Fibroblast of the conjunctiva (primary cell): ENCODE data around the gene RNF166.

ENCODE experiments used
- DNase-seq: peaks from one replicate; pipeline ENCODE4 v3.0.0-alpha.2; 2010; ENCODE audit warnings: low read depth

RNF166 gene

GRCh38 chr16:88739139-88739976 lies 33.1 kb upstream of the RNF166 start:
- no peak for DNase-seq

DNA sequence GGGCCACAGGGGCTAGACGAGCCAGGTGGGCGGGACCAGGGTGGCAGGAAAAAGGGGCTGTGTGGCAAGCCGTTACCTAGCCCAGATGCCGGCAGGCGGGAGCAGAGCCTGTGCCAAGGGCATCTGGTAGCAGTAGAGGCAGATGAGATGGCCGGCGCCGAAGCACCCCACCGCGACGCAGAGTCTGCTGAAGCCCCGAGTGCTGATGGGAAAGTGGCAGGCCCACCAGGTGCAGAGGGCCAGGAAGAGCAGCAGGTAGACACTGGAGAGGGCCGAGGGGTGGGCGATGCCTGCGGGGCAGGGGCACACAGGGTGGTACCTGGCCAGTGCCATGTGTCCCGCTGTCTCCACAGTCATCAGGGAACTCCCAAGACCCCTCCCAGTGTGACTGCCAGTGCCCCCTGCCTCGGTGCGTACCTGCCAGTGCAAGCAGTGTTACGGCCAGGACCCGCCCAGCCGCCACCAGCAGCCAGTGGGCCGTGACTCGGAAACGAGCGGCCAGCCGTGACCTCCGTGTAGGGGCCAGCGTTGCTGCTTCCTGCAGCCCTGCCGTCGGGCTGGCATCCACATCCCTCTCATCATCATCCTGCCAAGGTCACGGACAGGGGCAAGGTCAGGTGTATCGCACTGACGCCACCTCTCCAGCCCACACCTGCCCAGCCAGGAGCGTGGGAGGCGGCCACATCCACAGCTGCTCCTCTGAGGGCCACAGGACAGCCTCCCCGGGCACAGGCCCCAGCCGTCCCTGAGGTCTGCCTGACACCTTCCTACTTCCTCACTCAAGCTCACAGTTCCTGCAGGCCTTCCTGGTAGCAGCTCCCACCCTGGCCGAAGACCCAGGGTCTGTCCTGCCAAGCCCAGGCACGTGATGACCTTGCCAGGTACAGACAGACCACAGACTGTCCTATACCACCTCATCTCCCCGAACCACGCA lies 32.2 kb upstream of the RNF166 start:
- no peak for DNase-seq

- no peak for DNase-seq
Measured at GRCh38 chr16:88737298-88738150, 31.3 kb upstream of the RNF166 start.

DNA sequence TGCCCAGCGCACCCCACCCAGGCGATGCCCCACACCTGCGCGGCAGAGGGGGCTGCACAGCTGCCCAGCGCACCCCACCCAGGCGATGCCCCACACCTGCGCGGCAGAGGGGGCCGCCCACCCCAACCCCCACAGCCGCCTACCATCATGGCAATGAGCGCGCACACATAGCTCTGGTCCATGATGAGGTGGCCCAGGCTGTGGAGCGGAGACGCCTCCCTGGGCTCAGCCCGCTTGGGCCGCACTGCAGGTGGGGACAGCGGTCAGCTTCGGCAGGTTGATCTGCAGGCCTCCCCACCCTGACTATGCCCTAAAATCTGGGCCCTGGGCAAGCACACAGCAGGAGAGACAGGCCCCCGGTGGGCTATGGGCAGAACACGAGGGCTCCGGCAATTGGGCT lies 30.3 kb upstream of the RNF166 start:
- no peak for DNase-seq

- no peak for DNase-seq
Measured at GRCh38 chr16:88736088-88736487, 29.9 kb upstream of the RNF166 start.

DNA sequence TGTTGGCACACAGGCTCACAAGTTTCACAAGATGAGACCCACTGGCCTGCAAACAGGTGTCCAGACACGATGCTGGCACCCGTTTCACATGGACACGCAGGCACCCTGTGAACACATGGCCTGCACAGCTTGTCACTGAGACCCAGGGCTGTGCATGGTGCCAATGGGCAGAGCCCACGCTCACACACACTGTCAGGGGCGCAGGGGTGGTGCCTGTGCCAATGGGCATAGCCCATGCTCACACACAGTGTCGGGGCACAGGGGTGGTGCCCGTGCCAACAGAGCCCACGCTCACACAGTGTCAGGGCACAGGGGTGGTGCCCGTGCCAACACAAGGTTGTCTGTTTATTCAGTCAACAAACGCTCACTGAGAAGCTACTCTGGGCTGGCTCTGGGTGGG lies 29.4 kb upstream of the RNF166 start:
- no peak for DNase-seq

- no peak for DNase-seq
Measured at GRCh38 chr16:88735121-88735520, 28.9 kb upstream of the RNF166 start.

- no peak for DNase-seq
Measured at GRCh38 chr16:88734361-88734728, 28.1 kb upstream of the RNF166 start.

DNA sequence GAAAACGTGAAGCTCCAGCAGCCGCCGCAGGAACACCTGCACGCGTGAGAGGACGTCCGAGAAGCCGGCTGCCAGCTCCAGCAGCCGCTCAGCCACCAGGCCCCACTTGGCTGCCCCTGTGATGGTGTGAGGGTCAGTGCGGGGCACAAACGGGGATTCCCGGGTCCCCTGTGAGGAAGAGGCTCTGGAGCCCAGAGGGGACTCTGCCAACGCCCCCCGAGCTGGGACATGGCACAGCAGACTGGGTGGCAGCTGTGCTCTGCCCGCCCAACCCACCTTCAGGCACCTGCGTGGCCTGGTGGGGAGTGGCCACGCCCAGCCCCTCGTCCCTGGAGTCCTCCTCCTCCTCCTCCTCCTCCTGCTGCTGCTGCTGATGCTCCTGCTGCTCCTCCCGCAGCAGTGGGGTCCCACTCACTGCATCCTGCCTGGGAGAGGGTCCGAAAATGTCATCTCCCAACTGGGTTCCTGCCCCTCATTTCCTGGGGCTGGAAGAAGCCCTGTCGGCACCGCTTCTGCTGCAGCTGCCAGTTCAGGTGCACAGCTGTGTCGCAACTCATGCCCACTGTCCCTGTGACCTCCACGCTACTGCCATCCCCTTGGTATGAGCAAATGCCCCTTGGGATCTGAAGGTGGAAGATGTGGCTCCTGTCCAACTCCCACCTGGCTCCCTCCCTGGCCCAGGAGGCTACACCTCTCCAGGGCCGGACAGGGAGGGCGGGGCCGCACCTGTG lies 27.6 kb upstream of the RNF166 start:
- no peak for DNase-seq

- DNase-seq: no peak
Measured at GRCh38 chr16:88732961-88733294, 26.7 kb upstream of the RNF166 start.

GRCh38 chr16:88732172-88732960 lies 26.2 kb upstream of the RNF166 start:
- DNase-seq: no peak

- no peak for DNase-seq
Measured at GRCh38 chr16:88731699-88732098, 25.5 kb upstream of the RNF166 start.

GRCh38 chr16:88730632-88731607 lies 24.7 kb upstream of the RNF166 start:
- DNase-seq: no peak

- DNase-seq: no peak
Measured at GRCh38 chr16:88727871-88728270, 21.7 kb upstream of the RNF166 start.

DNA sequence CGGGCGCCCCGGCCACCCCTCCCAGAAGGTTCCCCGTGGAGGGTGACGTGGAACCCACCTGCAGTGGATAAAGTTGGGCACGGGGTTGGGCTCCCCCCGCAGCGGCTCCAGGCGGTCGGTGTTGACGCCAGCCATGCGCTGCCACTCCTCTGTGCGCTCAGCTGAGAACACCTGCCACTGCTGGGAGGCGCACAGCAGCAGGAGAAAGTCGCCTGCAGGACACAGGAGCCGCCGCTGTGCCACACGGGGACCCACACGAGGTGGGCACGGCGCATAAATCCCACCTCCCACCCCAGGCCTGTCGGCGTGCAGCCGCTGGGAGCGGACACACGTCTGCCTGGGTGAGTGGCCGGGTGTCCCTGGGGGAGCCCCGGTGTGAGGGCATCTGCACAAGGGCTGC lies 20.8 kb upstream of the RNF166 start:
- no peak for DNase-seq

DNA sequence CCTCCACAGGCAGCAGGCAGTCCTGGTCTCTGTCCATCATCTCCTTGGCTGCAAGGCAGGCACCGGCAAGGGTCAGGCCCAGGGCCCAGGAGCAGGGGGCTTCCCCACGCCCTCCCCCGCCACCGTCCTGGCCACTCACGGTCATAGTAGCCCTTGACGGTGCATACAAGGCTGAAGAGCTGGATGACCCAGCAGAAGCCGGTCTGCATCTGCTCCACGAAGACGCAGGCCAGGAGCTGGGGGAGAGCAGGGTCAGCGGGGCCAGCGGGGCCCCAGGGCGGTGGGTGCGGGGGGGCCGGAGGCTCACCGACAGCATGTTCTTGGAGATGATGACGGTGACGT lies 20.2 kb upstream of the RNF166 start:
- DNase-seq: no peak

- no peak for DNase-seq
Measured at GRCh38 chr16:88725609-88726407, 19.6 kb upstream of the RNF166 start.

DNA sequence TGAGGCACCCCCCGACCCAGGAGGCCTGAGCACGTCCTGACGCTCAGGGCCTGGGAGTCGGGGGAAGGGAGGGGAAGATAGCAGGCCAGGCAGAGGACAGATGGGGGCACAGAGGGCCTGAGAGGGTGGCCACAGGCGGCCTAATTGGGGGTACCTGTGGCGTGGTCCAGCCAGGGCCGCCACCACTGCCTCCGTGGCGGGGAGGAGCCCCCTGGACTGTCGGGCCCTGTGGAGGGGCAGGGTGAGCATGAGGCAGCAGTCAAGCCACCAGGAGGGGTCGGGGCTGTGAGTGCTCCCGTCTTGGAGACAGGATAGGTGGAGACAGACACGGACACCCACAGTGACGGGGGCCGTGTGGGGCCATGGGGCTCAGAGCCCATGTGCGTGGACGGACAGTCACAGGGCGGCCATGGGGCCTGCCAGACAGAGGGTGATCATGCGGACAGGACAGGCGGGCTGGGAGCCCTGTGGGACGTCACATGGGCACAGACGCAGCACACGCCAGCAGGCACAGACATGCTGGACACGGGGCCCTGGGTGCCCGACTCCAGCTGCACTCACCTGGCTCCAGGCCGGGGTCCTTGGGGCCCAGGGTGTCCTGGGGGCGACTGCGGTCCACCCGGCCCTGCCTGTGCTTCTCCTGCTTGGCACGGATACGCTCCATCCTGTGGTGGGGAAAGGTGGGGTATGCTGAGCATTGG lies 18.8 kb upstream of the RNF166 start:
- no peak for DNase-seq
